ENCODE results near the gene NTRK2.

NTRK2 gene

GRCh38 chr9:84823421-84824271 lies 154.1 kb downstream of the NTRK2 start:
- no peak for DNase-seq

GRCh38 chr9:84827216-84827765 lies 157.8 kb downstream of the NTRK2 start:
- no peak for DNase-seq

GRCh38 chr9:84828046-84828445 lies 158.5 kb downstream of the NTRK2 start:
- no peak for DNase-seq

DNA sequence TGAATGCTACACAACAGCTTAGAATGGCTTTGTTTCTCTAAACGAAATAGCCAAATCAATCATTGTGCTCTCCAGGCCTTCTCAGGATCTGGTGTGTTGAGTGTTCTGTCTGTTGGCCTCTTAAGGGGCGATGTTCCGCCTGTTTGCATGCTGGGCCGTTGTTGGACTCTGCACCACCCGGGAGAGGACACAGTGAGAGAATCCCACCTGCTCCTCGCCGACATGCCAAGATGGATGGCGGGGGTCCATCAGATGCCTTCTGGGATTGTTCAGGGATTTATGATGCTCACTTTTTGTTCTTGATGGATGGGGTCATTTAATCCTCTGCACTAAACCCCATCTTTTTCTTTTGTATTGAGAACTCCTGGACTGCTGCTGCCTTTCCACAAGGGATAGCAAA lies 159.9 kb downstream of the NTRK2 start:
- DNase-seq, result no peak

GRCh38 chr9:84829997-84830696 lies 160.6 kb downstream of the NTRK2 start:
- DNase-seq, result no peak

GRCh38 chr9:84831377-84831776 lies 161.8 kb downstream of the NTRK2 start:
- DNase-seq, result no peak

DNA sequence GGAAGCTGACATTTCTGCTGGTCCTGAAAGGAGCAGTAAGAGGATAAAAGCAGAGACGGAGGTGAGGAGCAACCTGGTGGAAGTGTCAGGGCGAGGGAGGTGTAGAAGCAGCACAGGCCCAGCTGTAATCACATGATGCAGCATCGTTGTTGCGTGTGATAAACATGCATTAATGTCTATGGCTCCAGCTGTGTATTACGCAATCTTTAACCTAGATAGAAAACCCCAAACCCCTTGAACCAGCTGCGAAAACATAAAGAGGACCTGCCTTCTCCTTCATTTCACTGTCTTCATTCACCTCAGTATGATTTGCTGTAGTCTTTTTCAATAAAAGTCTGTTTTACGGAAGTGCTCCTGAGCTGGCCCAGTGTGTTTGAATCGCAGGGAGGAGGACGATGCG lies 162.9 kb downstream of the NTRK2 start:
- DNase-seq, result no peak

- DNase-seq, result no peak
Measured at GRCh38 chr9:84834426-84834825, 164.9 kb downstream of the NTRK2 start.

- DNase-seq, result no peak
Measured at GRCh38 chr9:84835745-84836144, 166.2 kb downstream of the NTRK2 start.

GRCh38 chr9:84838879-84839278 lies 169.3 kb downstream of the NTRK2 start:
- no peak for DNase-seq

DNA sequence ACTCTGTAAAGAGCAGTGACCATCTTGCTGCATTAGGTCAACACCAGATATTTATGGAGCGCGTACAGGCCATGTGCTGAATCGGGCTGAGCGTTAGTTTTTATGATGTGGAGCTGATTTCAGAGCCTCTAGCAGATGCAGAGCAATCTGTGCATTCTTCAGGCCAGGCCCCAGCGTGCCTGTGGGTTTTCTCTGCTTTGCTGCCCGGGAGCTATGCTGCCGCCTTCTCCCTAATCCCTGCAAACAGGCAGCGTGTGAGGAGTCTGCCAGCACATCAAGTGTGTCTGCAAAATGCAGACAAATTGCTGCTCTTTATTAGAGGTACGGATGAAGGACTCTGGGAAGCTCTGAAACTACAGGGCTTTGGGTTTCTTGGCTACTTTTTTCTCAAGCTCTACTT lies 170.0 kb downstream of the NTRK2 start:
- no peak for DNase-seq

- DNase-seq, result no peak
Measured at GRCh38 chr9:84841931-84842330, 172.4 kb downstream of the NTRK2 start.

- DNase-seq, result no peak
Measured at GRCh38 chr9:84843175-84843824, 173.8 kb downstream of the NTRK2 start.

GRCh38 chr9:84845956-84846900 lies 176.7 kb downstream of the NTRK2 start:
- DNase-seq, result no peak

DNA sequence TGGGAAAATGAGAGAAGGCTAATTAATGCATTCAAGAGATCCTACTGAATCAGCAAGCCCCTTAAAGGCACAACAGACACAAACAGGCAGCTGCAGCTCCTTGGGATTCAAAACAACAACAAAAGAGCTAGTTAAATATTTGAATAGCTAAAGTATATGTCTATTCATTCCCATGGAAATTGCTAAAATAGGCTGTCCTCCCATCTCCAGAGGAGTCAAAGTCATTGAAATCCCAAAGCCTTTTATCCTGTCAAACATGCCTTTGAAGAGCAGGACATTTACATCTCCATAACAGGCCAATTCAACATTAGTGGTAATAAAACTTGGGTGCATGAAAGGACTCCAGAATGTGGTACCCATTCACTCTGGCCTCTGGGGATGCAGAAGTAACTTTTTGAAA lies 177.4 kb downstream of the NTRK2 start:
- DNase-seq, result no peak

DNA sequence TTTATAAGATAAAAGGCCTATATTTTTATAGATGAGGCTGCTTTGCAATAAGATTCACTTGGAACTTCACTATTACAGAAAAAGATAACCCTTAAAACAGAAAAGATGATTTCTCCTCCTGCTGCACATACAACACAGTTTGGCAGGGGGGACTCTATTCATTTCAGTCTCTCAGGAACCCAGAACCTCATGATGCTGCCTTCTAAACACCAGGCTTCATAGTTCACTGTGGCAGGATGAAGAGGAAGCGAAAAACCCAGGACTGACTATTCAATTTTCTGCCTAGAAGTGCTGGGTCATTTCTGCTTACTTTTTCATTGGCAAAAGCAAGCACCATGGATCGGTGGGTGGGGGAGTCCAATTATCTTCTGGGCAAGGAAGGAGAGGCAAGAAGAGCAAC lies 179.5 kb downstream of the NTRK2 start:
- no peak for DNase-seq

- DNase-seq, result no peak
Measured at GRCh38 chr9:84850830-84851392, 181.4 kb downstream of the NTRK2 start.

DNA sequence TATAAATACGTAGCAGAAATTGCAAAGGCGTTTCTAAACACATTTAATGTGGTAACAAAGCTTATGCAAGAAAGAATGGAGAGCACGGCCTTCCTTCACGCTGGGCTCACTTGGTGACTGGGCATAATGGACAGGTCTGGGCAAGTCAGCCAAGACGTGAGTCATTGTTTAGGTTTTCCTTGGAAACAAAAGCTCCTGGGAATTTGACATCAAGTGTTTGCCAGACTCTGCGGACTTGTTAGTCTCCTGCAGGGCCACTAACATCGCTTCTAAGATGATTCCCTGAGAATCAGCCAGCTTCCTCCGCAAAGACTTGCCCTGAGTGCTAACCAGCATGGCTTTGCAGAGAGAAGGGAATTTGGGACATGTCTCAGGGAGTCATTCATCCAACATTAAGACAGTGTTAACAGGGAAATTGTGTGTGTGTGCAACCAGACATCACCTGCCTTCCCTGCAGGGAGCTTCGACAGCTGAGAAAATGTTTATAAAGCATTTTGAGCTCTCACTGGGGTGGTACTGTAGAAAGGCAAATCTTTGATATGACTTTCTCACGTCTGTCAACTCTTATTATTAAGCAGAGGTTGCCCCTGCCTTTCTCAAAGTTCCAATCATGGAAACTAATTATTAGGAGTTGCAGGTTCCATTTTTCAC lies 182.5 kb downstream of the NTRK2 start:
- DNase-seq, result no peak

- DNase-seq, result no peak
Measured at GRCh38 chr9:84852617-84853301, 183.2 kb downstream of the NTRK2 start.

GRCh38 chr9:84856181-84856632 lies 186.7 kb downstream of the NTRK2 start:
- DNase-seq, result no peak

- DNase-seq, result no peak
Measured at GRCh38 chr9:84857211-84857610, 187.7 kb downstream of the NTRK2 start.

Measured in CD4-positive, alpha-beta T cell treated with Interleukin-1 beta for 1 hour (primary cell).